Stimulated activated CD4-positive, alpha-beta T cell treated with anti-CD3 and anti-CD28 coated beads, Interleukin-12 subunit alpha, Interleukin-12 subunit beta, amount 100 ng/mL, for 48 hours (primary cell): ENCODE data around the gene FNDC3B.

Experiments
- DNase-seq, 3 donors: peaks; one replicate each; pipeline ENCODE4 v3.0.0-alpha.2; 2020; ENCODE audit warnings: low read depth in 2 of 3, low spot score in 1 of 3

FNDC3B gene

DNA sequence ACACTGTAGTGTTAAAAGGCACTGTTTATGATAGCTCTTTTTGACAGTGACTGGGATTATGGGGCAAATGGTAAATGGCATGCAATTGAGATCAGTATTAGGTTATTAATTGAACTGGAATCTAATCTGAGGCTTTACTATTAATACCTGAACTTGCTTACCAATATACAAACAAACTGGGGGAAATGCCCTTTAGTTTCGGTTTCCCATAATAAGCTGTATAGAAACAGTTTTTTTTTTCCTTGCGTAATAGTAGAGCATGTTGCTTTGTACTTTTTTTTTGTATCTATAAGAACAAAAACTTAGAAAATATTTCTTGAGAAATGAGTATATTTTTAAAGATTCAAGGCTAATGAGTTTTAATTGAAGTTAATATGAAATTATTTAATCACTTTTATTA lies 95.0 kb downstream of the FNDC3B start:
- no peak for DNase-seq

DNA sequence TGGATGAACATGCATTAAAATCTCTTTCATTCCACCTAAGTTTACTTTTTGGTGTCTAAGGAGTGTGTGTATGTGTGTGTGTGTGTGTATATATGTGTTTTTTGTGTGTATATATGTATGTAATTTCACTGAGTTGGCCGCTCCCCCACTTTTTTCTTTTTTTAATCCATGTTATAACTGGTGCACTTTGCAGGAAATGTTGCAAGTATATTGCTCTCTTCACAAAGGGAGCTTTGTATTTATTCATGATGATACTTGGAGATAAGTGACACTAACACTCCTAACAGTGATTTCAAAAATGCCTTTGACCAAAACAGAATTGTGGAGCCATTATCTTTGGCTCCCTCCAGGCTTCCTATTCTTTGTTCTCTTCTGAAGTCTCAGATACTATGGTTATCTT lies 95.8 kb downstream of the FNDC3B start:
- DNase-seq = no peak

DNA sequence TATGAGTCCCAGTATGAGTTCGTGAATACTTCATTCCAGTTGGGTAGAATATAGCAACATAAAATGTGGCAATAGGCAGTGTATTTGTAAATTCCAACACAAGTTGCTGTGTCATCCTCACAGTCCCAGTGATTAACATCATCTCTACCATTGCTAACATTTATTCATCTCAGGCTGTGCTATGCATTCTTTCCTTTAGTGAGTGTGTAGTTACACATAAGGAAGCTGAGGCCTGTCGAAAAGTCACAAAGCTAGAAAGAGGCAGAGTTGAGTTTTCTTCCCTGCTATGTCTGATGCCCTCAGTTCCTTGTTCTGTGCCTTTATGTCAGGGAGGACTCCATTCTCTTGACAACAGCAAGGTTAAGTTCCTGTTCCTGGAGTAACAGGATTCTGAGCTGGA lies 96.4 kb downstream of the FNDC3B start:
- no peak for DNase-seq

DNA sequence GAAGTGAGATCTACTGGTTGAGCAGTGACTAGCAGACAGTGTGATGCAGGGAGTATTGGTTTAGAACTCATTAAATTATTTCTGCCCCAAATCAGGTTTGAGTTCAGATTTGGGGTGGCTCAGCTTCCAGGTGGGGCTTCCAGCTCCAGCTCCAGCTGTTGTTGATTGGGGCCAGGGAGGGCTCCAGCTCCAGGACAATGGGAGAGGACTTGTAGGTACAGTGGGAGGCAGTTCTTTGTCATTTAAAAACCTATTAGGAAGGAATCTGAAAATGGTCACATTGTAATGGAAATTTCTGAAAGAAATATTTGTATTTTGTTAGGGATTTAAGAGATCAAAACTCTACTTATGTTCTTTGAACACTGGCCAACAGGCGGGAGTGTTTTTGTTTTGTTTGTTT lies 97.0 kb downstream of the FNDC3B start:
- no peak for DNase-seq

DNA sequence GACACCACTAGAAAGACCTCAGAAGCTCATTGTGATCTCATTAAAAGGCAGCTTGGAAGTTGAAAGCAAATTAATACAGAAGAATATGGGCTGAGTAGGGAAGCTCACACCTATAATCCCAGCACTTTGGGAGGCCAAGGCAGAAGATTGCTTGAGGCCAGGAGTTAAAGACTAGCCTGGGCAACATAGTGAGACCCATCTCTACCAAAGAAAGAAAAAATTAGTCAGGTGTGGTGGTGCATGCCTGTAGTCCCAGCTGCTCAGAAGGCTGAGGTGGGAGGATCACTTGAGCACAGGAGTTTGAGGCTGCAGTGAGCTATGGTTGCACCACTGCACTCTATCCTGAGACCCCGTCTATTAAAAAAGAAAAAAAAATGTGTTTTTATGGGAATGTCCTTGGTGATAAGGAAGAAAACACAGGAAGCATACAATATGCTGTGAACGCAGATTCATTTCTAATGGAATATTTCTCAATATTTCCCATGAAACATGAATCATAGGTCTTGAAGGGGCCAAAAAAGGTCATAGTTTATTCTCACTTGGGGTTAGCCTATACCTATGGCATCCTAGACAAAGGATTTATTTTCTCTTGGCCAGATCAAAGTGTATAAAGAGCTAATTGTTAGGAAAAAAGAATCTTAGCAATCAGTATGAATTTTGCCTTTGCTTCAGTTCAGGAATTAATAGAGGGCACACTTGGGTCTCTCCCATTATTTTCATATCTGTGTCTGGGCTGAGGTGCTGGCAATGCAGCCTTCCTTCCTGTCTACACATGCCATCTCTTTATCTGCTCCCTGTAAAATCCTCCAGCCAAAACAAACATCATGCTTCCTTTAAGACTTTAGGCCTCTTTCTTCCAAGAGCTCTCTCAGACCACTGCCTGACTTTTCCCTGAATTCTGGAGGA lies 98.2 kb downstream of the FNDC3B start:
- no peak for DNase-seq

DNA sequence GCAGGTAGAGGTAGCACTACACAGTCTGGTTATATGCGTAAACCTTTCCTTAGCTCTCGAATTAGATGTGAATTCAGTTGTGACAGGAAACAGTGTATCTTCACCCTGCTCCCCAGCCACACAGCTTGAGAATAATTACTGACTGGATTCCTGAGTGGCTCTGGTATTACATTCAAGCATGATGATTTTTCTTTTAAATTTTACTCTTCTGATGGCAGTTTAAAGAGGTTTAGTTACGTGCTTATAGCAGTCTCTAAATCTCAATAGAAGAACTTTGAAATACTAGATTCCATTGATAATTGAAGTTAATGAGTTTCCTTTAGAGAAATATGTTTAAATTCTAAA lies 98.8 kb downstream of the FNDC3B start:
- no peak for DNase-seq

DNA sequence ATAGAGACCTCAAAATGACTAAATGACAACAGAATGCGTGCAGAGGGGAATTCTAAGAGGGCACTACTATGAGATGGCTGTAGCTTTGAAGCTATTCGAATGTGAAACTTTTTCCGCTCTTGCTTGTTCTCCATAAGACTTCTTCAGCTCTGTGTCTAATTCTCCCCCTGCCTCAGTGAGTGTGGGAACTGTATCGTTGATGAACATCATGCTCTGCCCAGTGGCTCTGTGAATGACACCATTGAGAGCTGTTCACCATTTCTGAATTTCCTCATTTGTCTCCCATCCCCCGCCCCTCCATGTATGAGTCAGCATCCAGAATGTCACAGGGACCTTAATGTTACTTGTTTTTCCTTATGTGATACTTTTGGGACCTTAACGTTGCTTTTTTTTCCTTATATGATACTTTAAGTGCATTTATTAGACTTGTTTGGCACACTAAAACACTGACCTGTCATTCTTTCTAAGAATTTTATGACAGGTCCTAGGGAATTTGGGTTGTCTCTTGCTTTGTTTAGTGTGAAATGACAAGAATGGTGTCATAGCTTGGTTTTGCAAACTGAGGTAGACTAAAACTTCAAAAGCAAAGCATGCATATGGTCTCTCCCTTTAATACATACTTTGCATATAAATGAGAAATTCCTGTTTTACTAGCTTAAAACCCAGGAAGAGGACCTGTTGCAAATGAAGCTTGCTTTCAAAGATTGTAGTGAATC lies 99.6 kb downstream of the FNDC3B start:
- DNase-seq = no peak

DNA sequence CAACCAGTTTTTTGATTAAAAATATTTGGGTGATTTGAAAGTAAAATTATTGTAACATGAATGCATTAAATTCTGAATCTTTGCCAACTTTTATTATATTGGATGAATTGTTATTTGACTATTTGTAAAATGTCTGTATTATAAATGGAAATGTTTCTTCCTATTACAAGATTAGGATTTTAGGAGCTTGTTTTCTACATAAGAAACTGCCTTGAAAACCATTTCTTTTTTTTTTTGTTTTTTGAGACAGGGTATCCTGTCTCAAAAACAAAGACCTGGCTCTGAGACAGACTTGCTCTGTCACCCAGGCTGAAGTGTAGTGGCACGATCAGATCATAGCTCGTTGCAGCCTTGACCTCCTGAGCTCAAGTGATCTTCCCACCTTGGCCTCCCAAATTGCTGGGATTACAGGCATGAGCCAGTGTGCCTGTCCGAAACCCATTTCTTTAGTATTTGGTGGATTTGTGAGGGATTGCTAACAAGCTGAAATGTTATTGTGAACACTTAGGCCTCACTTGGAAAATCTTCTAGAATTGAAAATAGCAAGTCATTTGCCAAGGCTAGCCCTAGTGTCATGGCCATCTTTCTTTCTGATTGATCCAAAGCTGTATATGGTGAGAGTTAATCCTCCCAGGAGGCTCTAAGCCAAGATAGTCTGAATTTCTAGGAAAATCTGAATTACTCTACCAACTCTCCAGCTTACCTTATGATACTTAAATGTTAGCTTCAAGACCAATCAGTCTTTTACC lies 100.3 kb downstream of the FNDC3B start:
- DNase-seq = no peak

DNA sequence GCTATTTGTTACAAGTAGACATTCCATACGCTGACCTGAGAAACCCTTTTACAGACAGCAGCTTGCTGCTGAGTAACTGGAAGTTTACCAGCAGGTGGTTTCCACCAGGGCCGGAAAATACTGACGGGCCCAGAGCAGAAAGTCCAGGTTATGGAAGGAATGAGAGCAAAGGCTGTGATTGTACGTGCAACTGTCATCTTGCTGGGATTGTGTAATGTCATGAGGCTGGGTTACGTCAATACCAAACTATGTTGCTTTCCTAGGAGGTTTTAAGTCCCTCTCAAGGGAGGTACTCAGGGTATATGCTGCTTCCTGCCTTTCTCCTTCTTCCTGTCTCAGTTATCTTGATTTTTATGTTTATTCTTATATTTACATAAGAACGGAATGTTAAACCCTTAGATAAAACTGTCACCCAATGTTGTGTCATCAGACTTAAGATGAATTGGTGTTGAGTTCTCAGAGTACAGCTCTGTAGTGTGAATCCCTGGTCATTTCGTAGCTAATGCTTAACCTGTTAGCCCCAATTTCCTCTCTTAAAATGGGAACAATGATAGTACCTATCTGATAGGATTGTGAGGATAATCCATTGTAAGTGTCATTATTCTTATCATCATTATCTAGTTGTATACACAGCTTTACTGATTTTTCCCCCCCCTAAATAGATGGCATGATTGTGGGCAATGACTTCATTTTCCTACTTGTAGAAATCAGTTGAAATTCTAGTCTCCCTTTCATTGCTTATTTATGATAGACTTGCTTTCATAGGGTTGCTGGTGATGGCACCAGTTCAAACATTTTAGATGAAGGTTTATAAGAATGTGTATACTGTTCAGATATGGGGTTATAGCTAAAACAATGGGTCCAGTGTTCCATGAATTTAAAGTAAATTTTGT lies 101.4 kb downstream of the FNDC3B start:
- DNase-seq = no peak

DNA sequence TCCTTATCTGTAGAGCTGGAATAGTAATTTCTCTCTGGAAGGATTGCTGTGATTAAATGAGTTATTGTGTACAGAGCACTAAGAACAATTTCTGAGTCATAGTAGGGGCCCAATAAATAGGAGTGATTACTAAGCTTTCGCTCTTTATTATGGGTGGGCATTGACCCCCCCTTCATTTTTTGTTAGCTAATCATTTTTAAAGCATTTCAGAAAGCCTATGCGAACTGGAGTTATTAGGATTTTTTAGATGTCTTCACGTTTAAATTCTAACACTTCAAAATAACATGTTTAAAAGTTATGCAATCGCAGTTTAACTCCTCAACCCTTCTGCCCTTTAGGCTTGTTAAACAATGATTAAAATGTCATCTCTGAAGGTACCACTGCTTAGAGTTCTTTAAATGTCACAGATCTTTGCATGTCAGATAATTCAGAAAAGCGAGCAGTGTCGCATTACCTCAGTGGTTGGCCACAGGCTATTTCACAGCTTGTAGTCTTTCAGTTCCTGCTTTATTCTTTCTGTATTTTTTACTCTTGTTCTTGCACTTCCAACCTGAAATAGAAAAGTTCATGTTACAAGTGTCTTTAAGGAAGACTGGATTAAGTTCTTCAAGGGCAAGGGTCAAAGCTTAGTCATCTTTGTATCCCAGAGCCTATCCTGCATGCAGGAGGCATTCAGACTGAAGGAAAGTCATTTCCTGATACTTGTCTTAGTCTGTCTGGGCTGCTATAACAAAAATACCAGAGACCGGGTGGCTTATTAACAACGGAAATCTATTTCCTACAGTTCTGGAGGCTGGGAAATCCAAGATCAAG lies 102.9 kb downstream of the FNDC3B start:
- no peak for DNase-seq

DNA sequence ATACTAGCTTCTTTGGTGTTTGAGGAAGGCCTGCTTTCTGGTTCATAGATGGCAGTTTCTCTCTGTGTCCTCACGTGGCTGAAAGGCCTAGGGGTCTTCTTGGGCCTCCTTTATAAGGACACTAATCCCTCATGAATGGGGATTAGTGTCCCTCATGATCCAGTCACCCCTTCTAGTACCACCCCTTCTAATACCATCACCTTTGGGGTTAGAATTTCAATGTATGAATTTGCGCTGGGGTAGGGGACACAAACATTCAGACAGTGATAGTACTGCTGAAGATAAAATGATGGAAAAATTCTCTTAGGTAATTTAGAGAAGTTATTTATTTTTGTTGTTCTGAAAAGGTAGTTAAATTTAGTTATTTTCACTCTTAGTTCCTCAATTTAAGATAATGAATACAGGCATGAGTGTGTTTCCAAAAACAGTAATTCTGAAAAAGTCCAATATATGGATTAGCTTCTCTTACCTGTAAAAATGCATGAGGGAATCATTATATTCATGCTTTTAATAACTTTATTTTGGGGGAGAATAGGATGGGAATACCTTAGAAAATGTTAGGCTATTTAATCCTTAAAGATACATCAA lies 103.6 kb downstream of the FNDC3B start:
- no peak for DNase-seq

DNA sequence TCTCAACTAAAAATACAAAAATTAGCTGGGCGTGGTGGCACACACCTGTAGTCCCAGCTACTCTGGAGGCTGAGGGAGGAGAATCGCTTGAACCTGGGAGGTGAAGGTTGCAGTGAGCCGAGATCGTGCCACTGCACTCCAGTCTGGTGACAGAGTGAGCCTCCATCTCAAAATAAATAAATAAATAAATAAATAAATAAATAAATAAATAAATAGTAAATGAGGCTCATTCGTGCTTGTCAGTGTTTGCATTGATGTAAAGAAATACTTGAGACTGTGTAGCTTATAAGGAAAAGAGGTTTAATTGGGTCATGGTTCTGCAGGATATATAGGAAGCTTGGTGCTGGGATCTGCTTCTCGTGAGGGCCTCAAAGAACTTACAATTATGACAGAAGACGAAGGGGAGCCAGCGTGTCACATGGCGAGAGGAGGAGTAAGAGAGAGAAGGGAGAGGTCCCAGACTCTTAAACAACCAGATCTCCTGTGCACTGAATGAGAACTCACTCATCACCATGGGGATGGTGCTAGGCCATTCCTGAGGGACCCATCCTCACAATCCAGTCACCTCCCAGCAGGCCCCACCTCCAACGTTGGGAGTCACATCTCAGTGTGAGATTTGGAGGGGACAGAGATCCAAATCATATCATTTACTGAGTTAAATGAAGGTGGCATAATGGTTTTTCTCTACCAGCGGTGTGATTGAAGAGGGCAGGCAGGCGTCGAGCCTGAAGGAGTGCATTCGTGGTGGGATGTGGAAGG lies 104.5 kb downstream of the FNDC3B start:
- no peak for DNase-seq

DNA sequence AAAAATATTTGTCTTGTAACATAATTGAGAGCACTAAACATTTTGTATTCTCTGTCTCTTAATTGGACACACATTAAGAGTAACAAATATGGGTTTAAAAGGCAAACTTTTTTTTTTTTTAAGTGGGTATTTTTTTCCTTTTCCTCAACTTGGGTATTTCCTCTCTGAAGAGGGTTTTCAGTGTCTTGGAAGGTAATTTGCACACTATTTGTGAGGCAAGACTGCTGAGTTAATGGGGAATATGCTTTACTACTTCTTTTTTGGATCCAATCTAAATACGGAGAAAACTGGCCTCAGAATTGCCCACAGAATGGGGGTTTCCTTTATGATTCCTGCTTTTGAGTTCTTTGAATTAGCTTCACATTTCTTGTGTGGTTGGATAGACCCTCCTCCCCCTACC lies 105.2 kb downstream of the FNDC3B start:
- DNase-seq = no peak

DNA sequence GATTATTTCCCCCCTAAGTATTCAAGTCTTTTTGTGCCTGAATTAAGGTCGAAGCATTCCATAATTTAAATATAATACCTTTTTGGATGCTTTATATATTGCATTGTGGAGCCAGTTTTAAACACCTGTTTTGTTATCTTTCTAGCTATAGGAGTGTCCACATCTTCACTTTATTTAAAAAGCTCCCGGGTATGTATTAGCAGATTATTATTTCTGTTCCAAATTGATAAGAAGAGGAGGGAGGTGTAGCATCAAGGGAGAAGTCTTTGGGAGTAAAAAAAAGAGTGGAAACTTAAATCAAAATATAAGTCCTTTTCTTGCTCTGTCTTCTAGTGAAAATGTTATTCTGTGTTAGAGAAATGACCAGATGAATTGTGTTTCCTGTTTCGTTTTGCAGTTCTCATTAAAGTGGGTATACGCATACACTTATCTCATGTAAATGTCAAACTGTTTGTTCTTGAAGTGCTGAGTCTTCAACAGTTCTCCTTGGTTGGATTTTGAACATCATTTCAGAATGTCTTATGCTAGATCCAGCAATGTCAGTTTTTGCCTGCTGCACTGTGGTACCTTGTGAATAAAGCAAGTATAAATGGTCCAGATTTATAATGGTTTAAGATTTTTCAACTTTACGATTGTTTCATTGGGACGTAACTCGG lies 105.8 kb downstream of the FNDC3B start:
- no peak for DNase-seq

DNA sequence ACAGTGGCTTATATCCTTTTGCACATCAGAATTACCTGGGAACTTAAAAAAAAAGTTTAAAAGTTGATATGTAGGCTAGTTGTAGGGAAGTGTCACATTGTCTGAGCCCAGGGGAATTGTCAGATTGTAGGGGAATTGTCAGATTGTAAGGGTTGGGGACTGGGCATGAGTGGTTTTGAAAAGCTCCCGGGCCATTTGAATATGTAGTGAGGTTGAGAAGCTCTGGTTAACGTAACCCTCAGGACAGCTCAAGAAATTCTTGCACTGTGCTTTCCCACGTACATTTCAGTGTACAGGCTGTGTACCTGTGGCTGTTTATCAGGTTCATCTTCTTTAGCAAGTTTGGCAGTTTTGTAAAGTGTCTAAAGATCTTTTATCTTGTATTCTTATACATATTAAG lies 107.0 kb downstream of the FNDC3B start:
- no peak for DNase-seq

DNA sequence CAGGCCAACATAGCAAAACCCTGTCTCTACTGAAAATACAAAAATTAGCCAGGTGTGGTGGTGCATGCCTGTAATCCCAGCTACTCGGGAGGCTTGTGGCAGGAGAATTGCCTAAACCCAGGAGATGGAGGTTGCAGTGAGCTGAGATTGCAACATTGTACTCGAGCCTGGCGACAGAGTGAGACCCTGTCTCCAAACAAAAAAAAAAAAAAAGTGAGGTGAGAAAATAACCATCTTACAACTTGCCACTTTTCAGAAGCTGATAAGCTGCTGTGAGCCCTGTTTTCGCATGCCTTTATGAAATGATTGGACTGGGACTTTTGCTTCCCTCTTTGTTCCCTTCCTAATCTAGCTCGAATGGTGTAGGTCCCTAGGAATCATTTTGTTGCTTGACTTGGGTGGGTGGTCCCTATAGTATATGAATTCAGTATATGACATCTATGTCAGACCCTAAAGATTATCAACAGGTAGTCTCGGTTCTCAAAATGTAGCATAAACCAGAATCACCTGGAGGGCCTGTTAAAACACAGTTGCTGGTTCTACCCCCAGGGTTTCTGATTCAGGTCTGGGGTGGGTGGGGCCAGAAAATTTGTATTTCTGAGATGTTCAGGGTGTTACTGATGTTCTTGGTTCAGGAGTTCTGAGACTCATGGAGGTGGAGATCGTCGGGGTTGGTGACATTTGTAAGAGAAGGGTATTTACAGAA lies 107.9 kb downstream of the FNDC3B start:
- DNase-seq = no peak

DNA sequence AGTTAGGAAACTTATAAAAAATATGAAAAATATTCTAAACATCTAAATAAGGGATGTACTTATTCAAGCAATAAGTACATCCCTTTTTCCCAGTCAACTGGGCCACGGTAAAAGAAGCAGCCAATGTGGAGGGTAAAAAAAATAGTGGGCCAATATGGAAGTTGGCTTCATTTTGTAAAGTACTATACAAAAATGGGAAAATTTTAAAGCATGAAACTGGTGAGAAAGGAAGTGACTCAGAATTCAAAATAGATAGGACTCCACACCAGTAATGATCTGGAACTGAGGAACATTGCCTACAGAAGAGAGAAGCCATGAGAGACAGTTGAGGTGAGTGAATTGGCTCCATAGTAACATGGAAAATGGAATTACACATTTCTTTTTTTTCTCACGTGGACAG lies 108.9 kb downstream of the FNDC3B start:
- DNase-seq = no peak
